Esophagus muscularis mucosa (tissue), 4 donors: Measurements from ENCODE around the gene CFAP74.

Experiments used
- EP300 ChIP-seq: sonication (generic); formaldehyde crosslinking; IDR thresholded peaks from one replicate; pipeline ENCODE4 v1.6.1; 2017; ENCODE audit warnings: antibody characterized with exemption
- POLR2A ChIP-seq: fragments of 450-650 bp; IDR thresholded peaks from one replicate; pipeline ENCODE4 v1.6.1; 2017; ENCODE audit warnings: antibody characterized with exemption, moderate library complexity, mild to moderate bottlenecking, low read depth
- TF ChIP-seq, protein P1 (sequence below), 3 experiments: fragments of 200-600 bp in 2 of 3; fragments of 450-650 bp in 1 of 3; sonication (generic) in 2 of 3; IDR thresholded peaks; one replicate each; pipeline ENCODE4 v1.5.1; 2017 to 2019; ENCODE audit warnings: antibody characterized with exemption in 3 of 3, mild to moderate bottlenecking in 2 of 3, moderate library complexity in 1 of 3

DNA sequence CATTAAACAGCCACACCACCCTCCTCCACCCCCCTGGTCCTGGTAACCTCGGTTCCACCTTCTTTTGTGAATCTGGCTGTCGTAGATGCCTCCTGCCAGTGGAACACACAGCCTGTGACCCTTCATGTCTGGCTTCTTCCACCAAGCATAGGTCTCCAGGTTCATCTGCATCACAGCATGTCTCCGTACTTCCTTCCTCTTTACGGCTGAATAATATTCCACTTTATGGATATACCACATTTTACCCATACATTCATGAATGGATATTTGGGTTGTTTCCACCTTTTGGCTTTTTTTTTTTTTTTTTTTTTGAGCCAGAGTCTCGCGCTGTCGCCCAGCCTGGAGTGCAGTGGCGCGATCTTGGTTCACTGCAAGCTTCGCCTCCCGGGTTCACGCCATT lies 100.4 kb downstream of the CFAP74 start:
- TF ChIP-seq, protein P1, sequence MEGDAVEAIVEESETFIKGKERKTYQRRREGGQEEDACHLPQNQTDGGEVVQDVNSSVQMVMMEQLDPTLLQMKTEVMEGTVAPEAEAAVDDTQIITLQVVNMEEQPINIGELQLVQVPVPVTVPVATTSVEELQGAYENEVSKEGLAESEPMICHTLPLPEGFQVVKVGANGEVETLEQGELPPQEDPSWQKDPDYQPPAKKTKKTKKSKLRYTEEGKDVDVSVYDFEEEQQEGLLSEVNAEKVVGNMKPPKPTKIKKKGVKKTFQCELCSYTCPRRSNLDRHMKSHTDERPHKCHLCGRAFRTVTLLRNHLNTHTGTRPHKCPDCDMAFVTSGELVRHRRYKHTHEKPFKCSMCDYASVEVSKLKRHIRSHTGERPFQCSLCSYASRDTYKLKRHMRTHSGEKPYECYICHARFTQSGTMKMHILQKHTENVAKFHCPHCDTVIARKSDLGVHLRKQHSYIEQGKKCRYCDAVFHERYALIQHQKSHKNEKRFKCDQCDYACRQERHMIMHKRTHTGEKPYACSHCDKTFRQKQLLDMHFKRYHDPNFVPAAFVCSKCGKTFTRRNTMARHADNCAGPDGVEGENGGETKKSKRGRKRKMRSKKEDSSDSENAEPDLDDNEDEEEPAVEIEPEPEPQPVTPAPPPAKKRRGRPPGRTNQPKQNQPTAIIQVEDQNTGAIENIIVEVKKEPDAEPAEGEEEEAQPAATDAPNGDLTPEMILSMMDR (IDR thresholded peaks at IDR 0.05), result no peak
- TF ChIP-seq POLR2A (no peak), EP300 (no peak)
